ENCODE measurements around the gene XRCC6.
A peak's percentile ranks its signal among the peaks of the same experiment; 100 is the strongest.
"Not testable (repeated sequence)": the region's sequence is repeated elsewhere in the genome, so short reads cannot be mapped to it uniquely, and the experiment has no call there.

The XRCC6 gene

DNA sequence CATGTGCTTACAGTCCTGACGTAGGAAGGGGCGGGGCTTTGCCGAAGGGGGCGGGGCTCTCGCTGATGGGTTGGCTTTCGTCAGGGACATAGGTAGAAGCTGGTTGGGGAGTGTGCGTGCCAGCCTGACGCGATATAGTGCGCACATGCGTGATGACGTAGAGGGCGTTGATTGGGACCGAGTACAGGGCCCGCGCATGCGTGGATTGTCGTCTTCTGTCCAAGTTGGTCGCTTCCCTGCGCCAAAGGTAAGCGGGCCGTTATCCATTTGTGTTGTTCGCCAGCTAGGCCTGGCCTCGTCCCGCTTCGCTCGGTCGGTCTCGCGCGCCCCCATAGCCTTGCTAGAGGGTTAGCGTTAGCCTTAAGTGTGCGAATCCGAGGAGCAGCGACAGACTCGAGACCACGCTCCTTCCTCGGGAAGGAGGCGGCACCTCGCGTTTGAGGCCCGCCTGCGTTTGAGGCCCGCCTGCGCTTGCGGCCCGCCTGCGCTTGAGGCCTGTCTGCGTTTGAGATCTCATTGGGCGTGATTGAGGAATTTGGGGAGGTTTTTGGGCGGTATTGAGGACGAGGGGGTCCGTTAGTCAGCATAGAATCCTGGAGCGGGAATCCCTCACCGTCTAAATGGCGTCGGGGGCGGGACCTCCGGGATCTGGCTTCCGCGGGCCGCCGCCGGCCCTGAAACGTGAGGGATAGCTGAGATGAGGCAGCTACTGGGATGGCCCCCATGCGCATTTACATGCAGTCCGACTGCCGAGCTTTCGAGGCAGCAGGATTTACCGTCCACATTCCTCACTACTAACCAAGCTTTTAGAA, at the start of gene XRCC6:
Gene XRCC6, plus strand, starts transcription at position 197 of the 812 bp plus-strand sequence. CDS start 710 bp downstream, outside the sequence.
- peak; percentile 100 for DNase-seq

DNA sequence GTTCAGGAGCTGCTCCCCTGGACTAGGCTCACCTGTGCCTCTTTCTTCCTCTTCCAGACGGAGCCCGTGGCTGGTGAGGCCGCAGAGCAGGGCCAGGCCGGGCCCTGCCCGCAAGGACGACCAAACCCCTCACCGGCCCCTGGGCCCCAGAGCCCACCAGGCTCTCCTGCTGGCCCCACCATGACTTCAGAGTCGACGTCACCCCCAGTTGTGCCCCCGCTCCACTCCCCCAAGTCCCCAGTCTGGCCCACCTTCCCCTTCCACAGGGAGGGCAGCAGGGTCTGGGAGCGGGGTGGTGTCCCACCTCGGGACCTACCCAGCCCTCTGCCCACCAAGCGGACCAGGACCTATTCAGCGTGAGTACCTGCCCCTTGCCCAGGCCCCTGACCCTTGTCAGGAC, 49.3 kb upstream of the XRCC6 start:
- DNase-seq: no peak

DNA sequence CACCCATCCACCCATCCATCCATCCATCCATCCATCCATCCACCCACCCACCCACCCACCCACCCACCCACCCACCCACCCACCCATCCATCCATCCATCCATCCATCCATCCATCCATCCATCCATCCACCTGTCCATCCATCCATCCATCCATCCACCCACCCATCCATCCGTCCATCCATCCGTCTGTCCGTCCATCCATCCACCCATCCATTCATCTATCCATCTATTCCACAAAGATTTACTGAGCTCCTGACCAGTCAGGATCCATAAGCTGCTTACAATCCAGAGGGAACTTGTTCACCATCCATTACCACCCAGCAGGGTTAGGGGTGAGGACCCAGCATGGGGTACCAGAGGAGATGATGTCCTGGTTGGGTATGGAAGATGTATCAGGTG, 48.8 kb upstream of the XRCC6 start:
- not testable (repeated sequence) for DNase-seq

DNA sequence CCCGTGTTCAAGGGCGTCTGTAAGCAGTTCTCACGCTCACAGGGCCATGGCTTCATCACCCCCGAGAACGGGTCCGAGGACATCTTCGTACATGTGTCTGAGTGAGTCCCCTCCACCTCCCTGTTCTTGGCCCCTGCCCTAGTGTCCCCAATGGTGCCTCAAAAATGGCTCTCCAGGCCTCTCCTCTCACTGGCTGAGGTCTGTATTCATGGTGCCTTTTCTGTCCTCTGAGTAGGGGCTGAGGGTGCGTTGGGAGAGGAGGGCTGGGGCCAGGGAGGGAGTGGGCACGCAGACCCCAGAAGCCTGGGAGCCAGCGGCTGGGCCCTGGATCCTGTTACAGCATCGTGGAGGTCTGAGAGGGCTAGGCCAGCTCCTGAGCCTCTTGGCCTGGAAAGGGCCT, 47.4 kb upstream of the XRCC6 start:
- DNase-seq: no peak

DNA sequence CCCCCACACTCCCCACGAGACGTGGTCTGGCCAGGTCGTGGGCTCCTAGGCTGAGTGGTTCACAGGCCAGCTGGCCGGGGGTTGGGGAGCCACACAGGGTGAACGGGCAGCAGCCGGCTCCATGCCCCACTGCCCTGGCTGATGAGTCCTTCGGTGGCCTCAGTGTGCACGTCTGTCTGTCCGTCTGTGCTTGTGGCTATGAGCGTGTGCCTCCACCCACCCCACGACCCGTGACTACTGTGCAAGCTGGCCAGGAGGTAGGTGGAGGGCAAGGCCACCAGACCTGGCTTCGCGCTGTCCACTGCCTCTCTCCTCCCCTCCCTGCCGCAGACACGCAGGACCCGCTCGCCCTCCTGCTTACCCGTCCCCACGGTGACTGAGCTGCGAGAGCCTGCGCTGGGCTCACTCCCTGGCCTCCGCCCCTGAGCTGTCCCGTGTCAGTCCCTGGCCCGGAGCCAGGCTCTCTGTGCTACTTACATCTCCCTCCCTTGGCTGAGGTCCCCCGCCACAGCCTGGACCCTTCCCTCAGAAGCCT, 46.2 kb upstream of the XRCC6 start:
- DNase-seq: no peak

DNA sequence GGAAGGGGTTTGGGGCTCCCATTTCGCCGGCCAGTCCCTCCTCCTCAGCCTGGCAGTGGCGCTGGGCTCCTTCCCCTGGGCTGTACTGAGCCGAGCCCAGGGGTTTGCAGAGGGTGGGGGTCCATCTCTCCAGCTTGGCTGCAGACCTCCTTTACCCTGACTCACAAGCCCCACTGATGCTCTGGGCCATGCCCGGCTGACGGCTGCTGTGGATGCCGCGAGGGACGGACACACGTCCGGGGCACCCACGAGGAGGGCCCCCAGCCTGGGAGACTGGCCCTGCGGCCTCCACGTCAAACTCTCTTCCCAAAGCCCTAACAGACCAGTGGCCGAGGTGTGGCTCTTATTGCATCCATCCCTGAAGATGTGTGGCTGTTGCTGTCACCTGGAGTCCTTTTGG, 45.6 kb upstream of the XRCC6 start:
- no peak for DNase-seq

DNA sequence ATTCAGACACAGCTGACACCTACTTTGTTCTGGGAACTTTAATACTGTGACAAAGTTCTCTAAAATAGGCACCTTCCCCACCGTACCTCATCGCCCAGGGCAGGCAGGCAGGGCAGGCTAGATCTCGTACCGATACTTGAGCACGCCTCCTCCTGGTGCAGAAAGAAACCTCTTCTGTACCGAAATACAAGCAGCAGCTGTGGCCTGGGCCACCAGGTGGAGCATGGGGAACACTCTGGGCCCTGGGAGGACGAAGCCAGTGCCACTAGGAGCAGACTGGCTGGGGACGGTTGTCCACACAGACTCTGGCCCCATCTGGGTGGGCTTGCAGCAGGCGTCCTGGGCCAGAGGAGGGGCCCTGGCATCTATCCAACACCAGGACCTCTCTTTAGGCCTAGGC, 44.2 kb upstream of the XRCC6 start:
- no peak for DNase-seq

DNA sequence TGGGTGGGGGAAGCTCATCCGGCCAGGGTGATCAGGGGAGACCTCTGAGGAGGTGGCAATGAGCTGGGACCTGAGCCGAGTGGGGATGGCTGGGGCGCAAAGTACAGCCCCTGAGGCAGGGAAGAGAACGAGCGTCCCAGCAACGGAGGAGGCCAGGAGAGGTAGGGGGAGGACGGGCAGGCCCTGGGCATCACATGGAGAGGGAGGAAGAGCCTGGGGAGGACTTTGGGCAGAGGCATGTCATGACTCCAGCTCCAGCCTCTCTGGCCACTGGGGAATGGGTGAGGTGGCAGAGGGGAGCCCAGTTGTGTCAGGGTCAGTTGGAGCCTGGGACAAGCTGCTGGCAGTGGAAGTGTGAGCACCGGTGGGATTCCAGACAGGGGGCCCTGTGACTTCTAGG, 43.0 kb upstream of the XRCC6 start:
- DNase-seq: no peak

DNA sequence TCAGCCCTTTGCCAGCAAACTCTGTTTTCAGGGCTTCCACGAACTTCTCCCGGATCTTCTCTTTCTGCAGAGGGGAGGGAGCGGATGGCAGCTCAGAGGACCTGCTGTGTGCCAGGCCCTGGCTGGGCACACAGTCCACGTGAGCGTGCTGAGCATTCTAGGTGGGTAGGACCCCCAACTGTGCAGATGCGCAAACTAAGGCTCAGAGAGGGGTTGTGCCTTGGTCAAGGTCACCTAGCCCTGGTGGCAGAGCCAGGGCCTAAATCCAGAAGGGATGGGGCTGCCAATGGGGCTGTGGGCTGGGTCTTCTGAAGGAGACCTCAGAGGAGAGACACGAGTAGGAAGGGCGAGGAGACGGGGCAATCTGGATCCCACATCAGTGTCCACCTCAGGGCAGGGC, 42.3 kb upstream of the XRCC6 start:
- no peak for DNase-seq

DNA sequence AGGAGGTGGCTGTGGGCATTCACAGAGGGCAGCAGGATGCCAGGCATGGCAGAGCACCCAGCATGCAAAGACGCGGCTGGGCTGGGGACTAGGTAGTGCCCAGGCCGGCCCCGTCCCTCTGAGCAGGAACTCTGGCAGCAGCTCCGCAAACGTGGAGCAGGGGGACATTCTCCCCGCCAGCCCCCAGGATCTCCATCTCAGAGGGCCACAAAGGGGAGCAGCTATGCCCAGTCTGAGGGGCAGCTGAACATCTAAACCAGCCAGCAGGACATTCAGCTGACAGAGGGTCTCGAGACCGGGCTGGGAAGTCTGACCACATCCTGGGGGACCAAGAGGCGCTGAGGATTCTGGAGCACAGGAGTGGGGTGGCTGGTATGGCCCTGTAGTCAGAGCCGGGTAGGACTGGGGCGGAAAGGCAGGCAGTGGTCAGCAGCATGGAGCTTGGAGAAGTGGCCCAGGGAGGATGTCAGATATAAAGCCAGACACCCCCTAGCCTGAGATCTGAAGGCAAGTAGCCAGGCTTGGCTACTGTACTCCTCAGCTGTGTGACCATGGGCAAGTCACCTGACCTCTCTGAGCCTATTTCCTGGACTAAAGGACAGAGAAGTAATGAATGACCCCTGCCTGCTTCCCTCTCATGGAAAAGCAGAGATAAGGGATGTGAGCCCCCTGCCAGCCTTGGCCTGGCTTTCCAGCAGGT, 41.6 kb upstream of the XRCC6 start:
- DNase-seq: no peak

DNA sequence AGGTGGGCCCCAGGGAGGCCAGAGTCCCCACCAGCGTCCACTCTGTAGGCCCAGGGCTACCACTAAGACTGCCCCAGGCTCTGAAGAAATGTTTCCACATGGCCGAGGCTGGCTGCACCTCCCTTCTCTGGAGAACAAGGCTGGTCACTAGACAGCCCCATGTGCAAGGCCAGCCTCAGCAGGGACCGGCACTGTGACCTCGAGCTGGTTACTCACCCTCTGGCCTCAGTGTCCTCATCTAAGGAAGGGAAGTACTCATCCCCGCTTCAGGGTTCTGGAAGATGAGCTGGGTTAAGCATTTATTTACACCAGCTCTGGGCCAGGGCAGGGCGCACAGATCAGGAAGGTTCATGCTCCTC, 41.1 kb upstream of the XRCC6 start:
- no peak for DNase-seq

DNA sequence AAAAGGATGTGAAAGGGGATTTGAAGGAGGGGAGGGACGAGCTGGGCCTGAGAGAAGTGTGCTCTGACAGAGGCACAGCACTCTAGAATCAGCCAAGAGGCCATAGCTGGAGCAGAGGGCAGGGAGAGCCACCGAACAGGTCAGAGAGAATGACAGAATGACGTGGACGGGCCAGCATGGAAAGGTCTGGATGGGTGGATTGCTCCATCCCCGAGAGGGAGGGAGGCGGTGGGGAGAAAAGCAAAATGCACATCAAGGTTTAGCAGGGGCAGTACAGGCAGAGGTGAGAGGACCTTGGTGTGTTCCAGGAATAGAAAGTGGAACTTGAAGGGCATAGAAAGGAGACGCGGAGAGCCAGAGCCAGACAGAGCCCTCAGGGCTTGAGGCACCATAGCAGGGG, 38.4 kb upstream of the XRCC6 start:
- no peak for DNase-seq

DNA sequence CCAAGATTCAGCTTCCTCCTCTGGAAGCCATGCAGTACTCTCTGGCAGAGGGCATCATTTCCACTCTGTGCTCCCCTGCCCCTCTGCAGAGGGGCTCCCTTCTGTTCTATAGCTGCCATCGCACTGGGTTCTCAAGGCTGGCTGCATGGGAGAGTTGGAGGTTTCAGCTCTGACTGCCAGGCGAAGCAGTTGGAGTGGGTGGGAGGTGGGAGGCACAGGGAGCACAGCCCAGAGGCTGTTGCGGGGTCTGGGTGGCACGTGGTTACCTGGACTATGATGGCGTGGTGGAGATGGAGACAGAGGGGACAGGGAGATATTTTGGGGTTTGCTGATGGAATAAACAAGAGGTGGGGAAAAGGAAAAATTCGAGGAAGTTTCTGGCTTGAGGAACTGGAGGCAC, 36.2 kb upstream of the XRCC6 start:
- no peak for DNase-seq

DNA sequence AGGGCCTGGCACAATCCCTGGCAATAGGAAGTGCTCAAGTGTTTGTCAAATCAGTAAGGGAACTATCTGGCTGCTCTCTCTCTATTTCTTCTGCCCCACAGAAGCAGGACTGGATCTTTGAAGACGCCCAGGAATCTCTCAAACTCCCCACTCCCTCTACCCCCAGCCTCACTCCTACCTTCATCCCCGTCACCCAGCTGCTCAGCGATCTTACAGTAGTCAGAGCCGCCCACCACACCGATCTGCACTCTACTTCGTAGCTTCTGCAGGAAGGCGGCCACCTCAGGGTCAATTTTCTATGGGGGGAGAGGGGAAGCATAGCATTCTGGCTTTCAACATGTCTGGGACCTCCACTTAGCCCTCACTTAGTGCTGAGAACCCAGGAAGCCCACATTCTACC, 35.2 kb upstream of the XRCC6 start:
- no peak for DNase-seq

DNA sequence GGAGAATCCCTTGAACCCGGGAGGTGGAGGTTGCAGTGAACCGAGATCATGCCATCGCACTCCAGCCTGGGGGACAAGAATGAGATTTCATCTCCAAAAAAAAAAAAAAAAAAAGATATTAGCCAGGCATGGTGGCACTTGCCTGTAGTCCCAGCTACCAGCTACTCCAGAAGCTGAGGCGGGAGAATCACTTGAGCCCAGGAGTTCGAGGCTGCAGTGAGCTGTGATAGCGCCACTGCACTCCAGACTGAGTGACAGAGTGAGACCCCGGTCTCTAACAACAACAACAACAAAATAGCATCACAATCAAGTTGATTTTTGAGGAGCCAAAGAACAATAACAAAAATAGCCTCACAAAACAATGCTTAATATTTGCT, 33.8 kb upstream of the XRCC6 start:
- no peak for DNase-seq

DNA sequence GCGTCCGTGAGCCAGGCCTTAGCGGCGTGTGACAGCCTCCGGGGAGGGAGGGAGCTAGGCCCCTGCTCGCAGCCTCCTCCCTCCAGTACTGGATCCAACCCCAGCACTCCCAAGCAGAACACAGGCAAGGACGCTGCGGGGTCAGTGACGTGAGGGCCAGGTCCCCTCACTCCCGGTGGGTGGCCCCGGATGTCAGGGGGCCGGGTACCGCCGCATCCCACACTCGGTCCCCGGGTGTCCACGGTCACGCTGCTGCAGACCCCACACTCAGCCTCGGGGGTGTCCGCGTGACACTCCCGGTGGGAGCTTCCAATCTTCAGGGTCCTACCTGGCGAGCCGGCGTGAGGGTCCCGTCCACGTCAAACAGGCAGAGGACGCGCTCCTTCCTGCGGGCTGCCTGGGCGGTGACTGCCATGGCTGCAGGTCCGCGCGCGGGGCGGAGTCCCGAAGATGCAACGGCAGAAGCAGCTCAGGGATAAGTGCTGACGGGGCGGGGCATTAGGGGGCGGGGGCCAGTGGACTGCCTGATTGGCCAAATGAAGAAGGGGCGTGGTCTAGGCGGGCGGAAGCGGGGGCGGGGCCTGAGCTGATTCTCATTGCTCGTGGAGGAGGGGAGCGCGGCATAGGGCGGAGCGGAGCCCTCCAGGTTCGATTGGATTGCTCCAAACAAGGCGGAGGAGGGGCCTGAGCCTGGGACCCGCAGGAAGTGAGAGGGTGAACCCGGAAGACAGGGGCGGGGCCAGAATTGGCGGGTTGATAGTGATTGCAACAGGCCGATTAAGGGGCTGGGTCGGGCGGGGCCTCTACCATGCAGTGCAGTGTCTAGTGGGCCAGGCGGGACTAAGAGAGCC, 31.5 kb upstream of the XRCC6 start, which contains the start of gene PMM1:
Gene PMM1, minus strand, starts transcription at position 450 of the 851 bp plus-strand sequence. Its CDS starts 35 bp downstream, at position 415.
- DNase-seq: peak; percentile 100

DNA sequence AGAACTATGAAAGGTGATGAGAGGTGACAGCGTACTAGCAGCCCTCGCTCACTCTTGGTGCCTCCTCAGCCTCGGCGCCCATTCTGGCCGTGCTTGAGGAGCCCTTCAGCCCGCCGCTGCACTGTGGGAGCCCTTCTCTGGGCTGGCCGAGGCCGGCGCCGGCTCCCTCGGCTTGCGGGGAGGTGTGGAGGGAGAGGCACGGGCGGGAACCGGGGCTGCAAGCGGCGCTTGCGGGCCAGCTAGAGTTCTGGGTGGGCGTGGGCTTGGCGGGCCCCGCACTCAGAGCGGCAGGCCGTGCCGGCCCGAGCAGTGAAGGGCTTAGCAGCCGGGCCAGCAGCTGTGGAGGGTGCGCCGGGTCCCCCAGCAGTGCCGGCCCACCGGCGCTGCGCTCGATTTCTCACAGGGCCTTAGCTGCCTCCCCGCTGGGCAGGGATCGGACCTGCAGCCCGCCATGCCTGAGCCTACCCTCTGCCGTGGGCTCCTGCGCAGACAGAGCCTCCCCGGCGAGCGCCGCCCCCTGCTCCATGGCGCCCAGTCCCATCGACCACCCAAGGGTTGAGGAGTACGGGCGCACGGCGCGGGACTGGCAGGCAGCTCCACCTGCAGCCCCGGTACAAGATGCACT, 27.6 kb upstream of the XRCC6 start:
- DNase-seq: not testable (repeated sequence)

DNA sequence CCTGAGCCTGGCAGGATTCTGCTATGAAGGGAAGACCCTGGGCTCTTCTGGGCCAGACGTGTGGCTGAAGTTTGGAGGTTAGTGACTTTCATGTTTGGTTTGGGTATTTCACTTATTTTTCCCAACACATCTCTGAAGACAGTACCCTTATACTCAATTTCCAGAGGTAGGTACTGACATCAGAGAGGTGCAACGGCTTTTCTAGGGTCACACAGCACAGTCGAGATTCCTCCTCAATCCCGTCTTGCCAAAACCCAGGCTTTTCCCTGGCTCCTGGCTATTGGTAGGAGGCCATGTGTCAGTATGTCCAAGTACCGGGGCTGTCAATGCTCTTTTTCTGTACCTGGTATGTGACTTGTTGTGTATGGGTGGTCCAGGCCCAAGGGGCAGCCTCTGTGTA, 25.4 kb upstream of the XRCC6 start:
- DNase-seq: no peak

DNA sequence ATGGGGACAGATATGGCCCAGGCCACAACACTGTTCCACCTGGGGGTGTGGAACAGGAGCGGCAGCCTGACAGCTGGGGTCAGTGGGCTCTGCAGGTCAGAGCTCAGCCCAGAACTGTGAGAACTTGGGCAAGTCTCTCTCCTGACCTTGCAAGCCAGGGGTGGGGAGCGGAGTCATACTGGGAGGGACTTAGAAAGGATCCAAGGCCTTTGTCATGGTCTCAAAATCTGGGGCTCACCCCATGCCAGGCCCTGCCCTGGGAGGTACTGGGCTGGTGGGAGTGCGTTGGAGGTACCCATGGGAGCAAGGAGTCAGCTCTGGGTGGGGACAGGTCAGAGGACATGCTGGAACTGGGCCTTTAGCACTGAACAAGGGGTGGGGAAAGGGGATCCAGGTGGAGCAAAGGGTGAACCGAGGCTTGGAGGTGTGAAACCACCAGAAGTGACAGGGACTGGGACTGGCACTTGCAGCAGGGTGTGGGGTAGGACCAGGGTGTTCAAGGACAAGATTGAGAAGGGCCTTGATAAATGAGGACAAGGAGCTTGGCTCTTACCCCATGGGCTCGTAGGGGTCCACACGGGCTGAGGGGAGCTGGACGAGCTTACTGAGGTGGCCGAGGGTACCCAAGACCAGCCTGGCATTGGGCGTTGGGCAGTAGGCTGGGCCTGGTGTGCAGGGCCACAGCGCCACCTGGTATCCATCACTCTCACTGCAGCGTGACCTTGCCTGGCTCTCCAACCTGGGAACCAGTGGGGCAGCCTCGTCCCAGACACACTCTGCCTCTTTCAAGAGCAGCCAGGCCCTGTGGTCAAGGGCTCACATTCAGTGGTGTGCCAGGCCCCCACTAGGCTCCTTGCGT, 24.1 kb upstream of the XRCC6 start:
- peak; percentile 29 for DNase-seq

DNA sequence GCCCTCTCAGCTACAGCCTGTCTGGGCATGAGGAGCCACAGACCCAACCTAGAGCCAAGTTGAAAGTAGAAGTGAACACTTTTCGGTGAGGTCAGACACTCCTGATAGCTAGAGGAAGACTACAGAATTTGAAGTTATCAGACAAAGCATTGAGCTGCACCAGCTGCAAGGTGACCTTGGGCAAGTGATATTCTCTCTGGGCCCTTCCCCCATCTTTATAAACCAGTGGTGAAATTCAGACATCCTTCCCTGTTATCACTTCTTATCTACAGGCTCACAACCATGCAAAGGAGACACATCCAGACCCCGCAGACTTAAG, 23.5 kb upstream of the XRCC6 start:
- no peak for DNase-seq

DNA sequence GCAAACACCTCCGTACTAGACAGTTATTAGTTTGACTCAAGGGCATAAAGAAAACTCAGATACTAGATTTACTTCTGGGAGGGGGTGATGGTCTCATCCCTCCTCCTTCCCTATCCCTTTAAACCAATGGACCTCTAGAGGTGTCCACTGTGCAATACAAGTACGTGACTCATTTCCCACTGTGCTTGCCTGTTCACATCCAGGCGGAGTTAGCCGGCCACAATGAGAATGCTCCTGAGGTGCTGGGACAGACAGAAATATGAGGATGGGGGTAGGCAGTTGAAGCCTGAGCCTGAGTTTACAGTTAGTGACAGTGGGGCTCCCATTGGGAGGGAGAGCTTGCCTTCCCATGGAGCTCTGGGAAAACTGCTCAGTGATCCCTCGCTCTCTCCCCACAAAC, 23.0 kb upstream of the XRCC6 start:
- no peak for DNase-seq

Data from stimulated activated CD4-positive, alpha-beta T cell treated with anti-CD3 and anti-CD28 coated beads, Interleukin-4, amount 100 ng/mL, for 24 hours (primary cell).